ENCODE measurements around the gene TMEM35B. TPM values are rescaled to one million over a fixed set of nuclear protein-coding genes. Genes with fewer than 3 reads are reported as not detected.
"Not testable (repeated sequence)": the region's sequence is repeated elsewhere in the genome, so short reads cannot be mapped to it uniquely, and the experiment has no call there.

The TMEM35B gene
- total RNA-seq, 1 donor = 22.1 TPM

DNA sequence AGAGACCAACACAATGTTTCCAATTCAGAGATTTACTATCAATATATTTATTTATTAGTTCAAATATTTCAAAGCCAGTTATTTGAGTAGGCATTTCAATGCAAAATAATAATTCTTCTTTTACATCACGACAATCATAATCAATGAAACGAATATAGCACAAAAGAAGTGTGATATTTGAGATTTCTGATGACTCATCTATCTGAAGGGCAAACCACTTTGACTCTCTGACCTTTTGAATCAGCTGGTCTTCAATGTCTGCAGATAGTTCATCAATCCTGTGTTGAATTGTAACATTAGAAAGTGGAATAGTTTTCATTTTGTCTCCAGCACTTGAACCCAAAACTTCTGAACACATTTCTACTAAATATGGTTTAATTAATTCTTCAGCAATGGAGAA is 3.0 kb upstream of the TMEM35B start:
- Histone ChIP-seq H3K4me3 (ENCODE audit: insufficient read depth, low read length) (no peak overlapping the region), H3K4me2 (ENCODE audit: insufficient read depth, low read length) (no peak overlapping the region), H2AFZ (ENCODE audit: low read length) (no peak overlapping the region), H3K4me1 (ENCODE audit: insufficient read depth, low read length) (peaks cover 29% of the 10 kb centered on the region), H3K9me3 (ENCODE audit: low read depth, low read length) (no peaks in the 10 kb centered on the region), H3K27me3 (ENCODE audit: insufficient read depth, low read length) (no peaks in the 10 kb centered on the region), H3K79me2 (ENCODE audit: insufficient read depth, low read length) (peaks cover 23% of the 10 kb centered on the region), H4K20me1 (ENCODE audit: insufficient read depth, low read length) (peaks cover 4% of the 10 kb centered on the region), H3K27ac (ENCODE audit: low read depth, low read length) (no peak overlapping the region), H3K36me3 (ENCODE audit: insufficient read depth, low read length) (peaks cover 7% of the 10 kb centered on the region)
- TF ChIP-seq, protein P1, sequence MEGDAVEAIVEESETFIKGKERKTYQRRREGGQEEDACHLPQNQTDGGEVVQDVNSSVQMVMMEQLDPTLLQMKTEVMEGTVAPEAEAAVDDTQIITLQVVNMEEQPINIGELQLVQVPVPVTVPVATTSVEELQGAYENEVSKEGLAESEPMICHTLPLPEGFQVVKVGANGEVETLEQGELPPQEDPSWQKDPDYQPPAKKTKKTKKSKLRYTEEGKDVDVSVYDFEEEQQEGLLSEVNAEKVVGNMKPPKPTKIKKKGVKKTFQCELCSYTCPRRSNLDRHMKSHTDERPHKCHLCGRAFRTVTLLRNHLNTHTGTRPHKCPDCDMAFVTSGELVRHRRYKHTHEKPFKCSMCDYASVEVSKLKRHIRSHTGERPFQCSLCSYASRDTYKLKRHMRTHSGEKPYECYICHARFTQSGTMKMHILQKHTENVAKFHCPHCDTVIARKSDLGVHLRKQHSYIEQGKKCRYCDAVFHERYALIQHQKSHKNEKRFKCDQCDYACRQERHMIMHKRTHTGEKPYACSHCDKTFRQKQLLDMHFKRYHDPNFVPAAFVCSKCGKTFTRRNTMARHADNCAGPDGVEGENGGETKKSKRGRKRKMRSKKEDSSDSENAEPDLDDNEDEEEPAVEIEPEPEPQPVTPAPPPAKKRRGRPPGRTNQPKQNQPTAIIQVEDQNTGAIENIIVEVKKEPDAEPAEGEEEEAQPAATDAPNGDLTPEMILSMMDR (IDR thresholded peaks at IDR 0.05; ENCODE audit: extremely low read depth, low read depth, low read length) = no peak
- no peak for DNase-seq (ENCODE audit: insufficient read length, low spot score, missing footprints)

DNA sequence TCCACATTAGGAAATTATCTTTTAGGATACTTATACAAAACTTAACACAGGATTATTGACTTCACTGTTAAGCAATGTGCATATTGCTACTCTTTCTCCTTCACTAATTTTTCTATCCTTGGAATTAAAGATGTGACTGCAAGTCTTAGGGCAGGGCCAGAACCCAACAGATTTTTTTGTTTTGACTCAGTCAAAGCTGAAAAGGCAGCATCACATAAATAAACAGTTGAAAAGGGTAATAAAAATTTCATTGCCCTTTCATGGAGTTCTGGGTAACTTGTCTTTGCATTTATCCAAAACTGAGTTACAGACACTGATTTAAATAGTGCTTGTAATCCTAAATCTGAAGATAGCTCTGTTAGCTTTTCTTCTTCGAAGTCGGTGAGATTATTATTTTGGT is 1.9 kb upstream of the TMEM35B start:
- Histone ChIP-seq H3K79me2 (ENCODE audit: insufficient read depth, low read length) (peaks cover 32% of the 10 kb centered on the region), H3K4me2 (ENCODE audit: insufficient read depth, low read length) (peak overlapping the region; percentile 39), H3K4me3 (ENCODE audit: insufficient read depth, low read length) (no peak overlapping the region), H4K20me1 (ENCODE audit: insufficient read depth, low read length) (peaks cover 6% of the 10 kb centered on the region), H3K9me3 (ENCODE audit: low read depth, low read length) (no peaks in the 10 kb centered on the region), H3K36me3 (ENCODE audit: insufficient read depth, low read length) (peaks cover 5% of the 10 kb centered on the region), H3K27me3 (ENCODE audit: insufficient read depth, low read length) (no peaks in the 10 kb centered on the region), H3K27ac (ENCODE audit: low read depth, low read length) (no peak overlapping the region), H3K4me1 (ENCODE audit: insufficient read depth, low read length) (peaks cover 29% of the 10 kb centered on the region), H2AFZ (ENCODE audit: low read length) (no peak overlapping the region)
- TF ChIP-seq, protein P1 (IDR thresholded peaks at IDR 0.05; ENCODE audit: extremely low read depth, low read depth, low read length) = no peak
- DNase-seq (ENCODE audit: insufficient read length, low spot score, missing footprints) = peak; percentile 29

DNA sequence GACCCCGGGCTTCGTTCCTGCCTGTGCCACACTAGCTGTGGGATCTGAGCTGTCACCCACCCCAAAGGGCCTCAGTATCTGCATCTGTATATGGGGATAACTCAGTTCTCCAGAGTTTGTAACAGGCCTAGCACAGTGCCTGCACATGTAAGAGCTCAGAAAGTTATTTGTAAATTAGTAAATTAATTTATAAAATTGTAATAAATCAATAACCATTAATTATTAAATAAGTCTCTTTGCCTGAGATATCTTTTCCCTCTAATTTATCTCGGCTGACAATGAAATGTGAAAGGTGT is 410 bp upstream of the TMEM35B start:
- H3K27ac ChIP-seq (ENCODE audit: low read depth, low read length) = peak overlapping the region; percentile 88

DNA sequence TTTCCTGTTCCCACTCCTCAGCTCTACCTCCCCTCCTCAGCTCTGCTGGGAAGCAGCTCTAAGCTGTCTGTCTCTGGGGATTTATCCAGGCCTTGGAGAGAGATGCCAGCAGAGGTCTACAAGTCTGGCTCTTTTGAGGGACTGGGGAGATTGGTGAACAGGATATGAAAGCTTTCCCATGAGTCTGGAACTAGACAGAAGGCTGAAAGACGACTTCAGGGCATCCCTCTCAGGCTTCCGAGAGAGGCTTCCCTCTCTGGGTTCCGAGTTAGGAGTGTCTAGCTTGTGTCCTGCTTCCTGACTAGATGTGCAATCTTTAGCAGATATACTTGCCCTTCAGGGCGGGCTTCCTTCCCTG is 733 bp downstream of the TMEM35B start:
- H3K4me1 ChIP-seq (ENCODE audit: insufficient read depth, low read length) = peaks cover 29% of the 10 kb centered on the region
- H3K4me2 ChIP-seq (ENCODE audit: insufficient read depth, low read length) = peak overlapping the region; percentile 88
- TF ChIP-seq, protein P1 (IDR thresholded peaks at IDR 0.05; ENCODE audit: extremely low read depth, low read depth, low read length) = no peak
- peak overlapping the region; percentile 88 for H3K27ac ChIP-seq (ENCODE audit: low read depth, low read length)
- peaks cover 11% of the 10 kb centered on the region for H4K20me1 ChIP-seq (ENCODE audit: insufficient read depth, low read length)
- DNase-seq (ENCODE audit: insufficient read length, low spot score, missing footprints) = peak; percentile 85
- H3K36me3 ChIP-seq (ENCODE audit: insufficient read depth, low read length) = peaks cover 5% of the 10 kb centered on the region
- H2AFZ ChIP-seq (ENCODE audit: low read length) = peak overlapping the region; percentile 82
- no peaks in the 10 kb centered on the region for H3K27me3 ChIP-seq (ENCODE audit: insufficient read depth, low read length)
- peak overlapping the region; percentile 77 for H3K4me3 ChIP-seq (ENCODE audit: insufficient read depth, low read length)
- no peaks in the 10 kb centered on the region for H3K9me3 ChIP-seq (ENCODE audit: low read depth, low read length)
- H3K79me2 ChIP-seq (ENCODE audit: insufficient read depth, low read length) = peaks cover 34% of the 10 kb centered on the region

More for the DNA sequence above, 410 bp upstream of the TMEM35B start:
- not testable (repeated sequence) for H3K27me3 ChIP-seq (ENCODE audit: insufficient read depth, low read length); H4K20me1 ChIP-seq (ENCODE audit: insufficient read depth, low read length); H3K9me3 ChIP-seq (ENCODE audit: low read depth, low read length); DNase-seq (ENCODE audit: insufficient read length, low spot score, missing footprints); H3K36me3 ChIP-seq (ENCODE audit: insufficient read depth, low read length)
- Histone ChIP-seq H3K79me2 (ENCODE audit: insufficient read depth, low read length) (peaks cover 34% of the 10 kb centered on the region), H3K4me3 (ENCODE audit: insufficient read depth, low read length) (peak overlapping the region; percentile 77), H3K4me1 (ENCODE audit: insufficient read depth, low read length) (peaks cover 29% of the 10 kb centered on the region), H2AFZ (ENCODE audit: low read length) (peak overlapping the region; percentile 89), H3K4me2 (ENCODE audit: insufficient read depth, low read length) (peak overlapping the region; percentile 88)
